Measurements from ENCODE around the gene JMJD1C.

DNA sequence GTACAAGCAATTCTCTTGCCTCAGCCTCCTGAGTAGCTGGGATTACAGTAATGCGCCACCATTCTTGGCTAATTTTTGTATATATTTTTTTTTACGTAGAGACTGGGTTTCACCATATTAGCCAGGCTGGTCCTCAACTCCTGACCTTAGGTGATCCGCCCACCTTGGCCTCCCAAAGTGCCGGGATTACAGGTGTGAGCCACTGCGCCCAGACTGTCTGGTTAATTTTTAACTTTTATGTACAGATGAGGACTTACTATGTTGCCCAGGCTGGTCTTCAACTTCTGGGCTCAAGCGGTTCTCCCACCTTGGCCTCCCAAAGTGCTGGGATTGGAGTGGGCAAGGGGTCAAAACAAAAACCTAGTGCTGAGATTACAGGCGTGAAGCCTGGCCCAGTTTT, 101.8 kb downstream of the JMJD1C start:
- TF ChIP-seq, protein P1, sequence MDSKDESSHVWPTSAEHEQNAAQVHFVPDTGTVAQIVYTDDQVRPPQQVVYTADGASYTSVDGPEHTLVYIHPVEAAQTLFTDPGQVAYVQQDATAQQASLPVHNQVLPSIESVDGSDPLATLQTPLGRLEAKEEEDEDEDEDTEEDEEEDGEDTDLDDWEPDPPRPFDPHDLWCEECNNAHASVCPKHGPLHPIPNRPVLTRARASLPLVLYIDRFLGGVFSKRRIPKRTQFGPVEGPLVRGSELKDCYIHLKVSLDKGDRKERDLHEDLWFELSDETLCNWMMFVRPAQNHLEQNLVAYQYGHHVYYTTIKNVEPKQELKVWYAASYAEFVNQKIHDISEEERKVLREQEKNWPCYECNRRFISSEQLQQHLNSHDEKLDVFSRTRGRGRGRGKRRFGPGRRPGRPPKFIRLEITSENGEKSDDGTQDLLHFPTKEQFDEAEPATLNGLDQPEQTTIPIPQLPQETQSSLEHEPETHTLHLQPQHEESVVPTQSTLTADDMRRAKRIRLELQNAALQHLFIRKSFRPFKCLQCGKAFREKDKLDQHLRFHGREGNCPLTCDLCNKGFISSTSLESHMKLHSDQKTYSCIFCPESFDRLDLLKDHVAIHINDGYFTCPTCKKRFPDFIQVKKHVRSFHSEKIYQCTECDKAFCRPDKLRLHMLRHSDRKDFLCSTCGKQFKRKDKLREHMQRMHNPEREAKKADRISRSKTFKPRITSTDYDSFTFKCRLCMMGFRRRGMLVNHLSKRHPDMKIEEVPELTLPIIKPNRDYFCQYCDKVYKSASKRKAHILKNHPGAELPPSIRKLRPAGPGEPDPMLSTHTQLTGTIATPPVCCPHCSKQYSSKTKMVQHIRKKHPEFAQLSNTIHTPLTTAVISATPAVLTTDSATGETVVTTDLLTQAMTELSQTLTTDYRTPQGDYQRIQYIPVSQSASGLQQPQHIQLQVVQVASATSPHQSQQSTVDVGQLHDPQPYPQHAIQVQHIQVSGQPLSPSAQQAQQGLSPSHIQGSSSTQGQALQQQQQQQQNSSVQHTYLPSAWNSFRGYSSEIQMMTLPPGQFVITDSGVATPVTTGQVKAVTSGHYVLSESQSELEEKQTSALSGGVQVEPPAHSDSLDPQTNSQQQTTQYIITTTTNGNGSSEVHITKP (tag by site-specific recombination; IDR thresholded peaks at IDR 0.05) = no peak
- TF ChIP-seq, protein P2, sequence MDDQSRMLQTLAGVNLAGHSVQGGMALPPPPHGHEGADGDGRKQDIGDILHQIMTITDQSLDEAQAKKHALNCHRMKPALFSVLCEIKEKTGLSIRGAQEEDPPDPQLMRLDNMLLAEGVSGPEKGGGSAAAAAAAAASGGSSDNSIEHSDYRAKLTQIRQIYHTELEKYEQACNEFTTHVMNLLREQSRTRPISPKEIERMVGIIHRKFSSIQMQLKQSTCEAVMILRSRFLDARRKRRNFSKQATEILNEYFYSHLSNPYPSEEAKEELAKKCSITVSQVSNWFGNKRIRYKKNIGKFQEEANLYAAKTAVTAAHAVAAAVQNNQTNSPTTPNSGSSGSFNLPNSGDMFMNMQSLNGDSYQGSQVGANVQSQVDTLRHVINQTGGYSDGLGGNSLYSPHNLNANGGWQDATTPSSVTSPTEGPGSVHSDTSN (CRISPR knock-in tag; IDR thresholded peaks at IDR 0.05) = no peak
- TF ChIP-seq, protein P3, sequence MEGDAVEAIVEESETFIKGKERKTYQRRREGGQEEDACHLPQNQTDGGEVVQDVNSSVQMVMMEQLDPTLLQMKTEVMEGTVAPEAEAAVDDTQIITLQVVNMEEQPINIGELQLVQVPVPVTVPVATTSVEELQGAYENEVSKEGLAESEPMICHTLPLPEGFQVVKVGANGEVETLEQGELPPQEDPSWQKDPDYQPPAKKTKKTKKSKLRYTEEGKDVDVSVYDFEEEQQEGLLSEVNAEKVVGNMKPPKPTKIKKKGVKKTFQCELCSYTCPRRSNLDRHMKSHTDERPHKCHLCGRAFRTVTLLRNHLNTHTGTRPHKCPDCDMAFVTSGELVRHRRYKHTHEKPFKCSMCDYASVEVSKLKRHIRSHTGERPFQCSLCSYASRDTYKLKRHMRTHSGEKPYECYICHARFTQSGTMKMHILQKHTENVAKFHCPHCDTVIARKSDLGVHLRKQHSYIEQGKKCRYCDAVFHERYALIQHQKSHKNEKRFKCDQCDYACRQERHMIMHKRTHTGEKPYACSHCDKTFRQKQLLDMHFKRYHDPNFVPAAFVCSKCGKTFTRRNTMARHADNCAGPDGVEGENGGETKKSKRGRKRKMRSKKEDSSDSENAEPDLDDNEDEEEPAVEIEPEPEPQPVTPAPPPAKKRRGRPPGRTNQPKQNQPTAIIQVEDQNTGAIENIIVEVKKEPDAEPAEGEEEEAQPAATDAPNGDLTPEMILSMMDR (tag by site-specific recombination; IDR thresholded peaks at IDR 0.05) = no peak

All from HEK293 (cell line).